Chondrocyte (in vitro differentiated cells): ENCODE results near the gene DGKB. TPM values are rescaled to one million over a fixed set of nuclear protein-coding genes. Genes with fewer than 3 reads are reported as not detected.

ENCODE experiments used
- DNase-seq: peaks from one replicate; pipeline ENCODE4 v3.0.0; 2021; ENCODE audit warnings: mixed read lengths, low spot score
- H3K27ac Mint-ChIP-seq: one replicate; pipeline ENCODE4 v1.8.0; 2021; ENCODE audit warnings: mild to moderate bottlenecking, moderate library complexity, mixed read lengths; ENCODE audit not compliant: unreplicated experiment
- H3K27me3 Mint-ChIP-seq: 2 replicates; pipeline ENCODE4 v1.8.0; 2021; ENCODE audit warnings: low read depth, mixed read lengths
- H3K36me3 Mint-ChIP-seq: 2 replicates; pipeline ENCODE4 v1.8.0; 2021; ENCODE audit warnings: low read depth, mixed read lengths
- H3K4me1 Mint-ChIP-seq: 2 replicates; pipeline ENCODE4 v1.8.0; 2021; ENCODE audit warnings: low read depth, mild to moderate bottlenecking, mixed read lengths
- H3K4me3 Mint-ChIP-seq: one replicate; pipeline ENCODE4 v1.8.0; 2021; ENCODE audit warnings: mild to moderate bottlenecking, moderate library complexity, mixed read lengths; ENCODE audit not compliant: unreplicated experiment
- H3K9me3 Mint-ChIP-seq: 2 replicates; pipeline ENCODE4 v1.8.0; 2021; ENCODE audit warnings: low read depth, mixed read lengths
- total RNA-seq: library from RNA; stranded (reverse); gene quantifications from 3 replicates; pipeline ENCODE4 v1.2.1, GENCODE V29; 2021
- TF ChIP-seq, protein P1 (sequence below): fragments of 200-600 bp; sonication (generic); IDR thresholded peaks from 2 replicates; pipeline ENCODE4 v1.5.0; 2021; ENCODE audit warnings: antibody characterized with exemption, mild to moderate bottlenecking, moderate library complexity

The DGKB gene
- total RNA-seq, 1 donor from 2014 or later, result 0.60 TPM

GRCh38 chr7:14734839-14735321, 167.7 kb downstream of the DGKB start:
- H3K27me3 Mint-ChIP-seq, result no peaks in the 10 kb centered on the region
- H3K36me3 Mint-ChIP-seq, result no peaks in the 10 kb centered on the region
- H3K9me3 Mint-ChIP-seq, result no peaks in the 10 kb centered on the region
- no peak overlapping the region for H3K4me3 Mint-ChIP-seq
- H3K27ac Mint-ChIP-seq, result no peak overlapping the region
- no peaks in the 10 kb centered on the region for H3K4me1 Mint-ChIP-seq
- TF ChIP-seq, protein P1, sequence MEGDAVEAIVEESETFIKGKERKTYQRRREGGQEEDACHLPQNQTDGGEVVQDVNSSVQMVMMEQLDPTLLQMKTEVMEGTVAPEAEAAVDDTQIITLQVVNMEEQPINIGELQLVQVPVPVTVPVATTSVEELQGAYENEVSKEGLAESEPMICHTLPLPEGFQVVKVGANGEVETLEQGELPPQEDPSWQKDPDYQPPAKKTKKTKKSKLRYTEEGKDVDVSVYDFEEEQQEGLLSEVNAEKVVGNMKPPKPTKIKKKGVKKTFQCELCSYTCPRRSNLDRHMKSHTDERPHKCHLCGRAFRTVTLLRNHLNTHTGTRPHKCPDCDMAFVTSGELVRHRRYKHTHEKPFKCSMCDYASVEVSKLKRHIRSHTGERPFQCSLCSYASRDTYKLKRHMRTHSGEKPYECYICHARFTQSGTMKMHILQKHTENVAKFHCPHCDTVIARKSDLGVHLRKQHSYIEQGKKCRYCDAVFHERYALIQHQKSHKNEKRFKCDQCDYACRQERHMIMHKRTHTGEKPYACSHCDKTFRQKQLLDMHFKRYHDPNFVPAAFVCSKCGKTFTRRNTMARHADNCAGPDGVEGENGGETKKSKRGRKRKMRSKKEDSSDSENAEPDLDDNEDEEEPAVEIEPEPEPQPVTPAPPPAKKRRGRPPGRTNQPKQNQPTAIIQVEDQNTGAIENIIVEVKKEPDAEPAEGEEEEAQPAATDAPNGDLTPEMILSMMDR, result peak; percentile 60
- DNase-seq, result no peak

DNA sequence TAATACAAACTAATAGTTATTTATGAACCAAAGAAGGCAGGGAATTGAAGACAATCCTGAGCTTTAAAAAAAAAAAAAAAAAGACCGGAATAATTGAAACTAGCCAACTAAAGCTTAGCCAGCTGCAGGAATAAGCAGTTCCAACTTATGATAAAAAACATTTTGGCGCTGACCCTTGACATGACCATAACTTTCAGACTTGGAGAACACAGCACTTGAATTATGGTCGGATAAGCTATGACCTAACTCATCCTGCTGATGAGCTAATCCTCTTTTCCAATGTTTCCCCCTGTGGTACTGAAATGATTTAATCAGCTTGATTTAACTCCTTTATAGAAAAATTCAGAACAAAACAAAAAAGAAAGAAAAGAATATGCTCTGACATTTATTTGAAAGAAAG, 181.8 kb downstream of the DGKB start:
- Mint-ChIP-seq H3K9me3 (no peaks in the 10 kb centered on the region), H3K36me3 (no peaks in the 10 kb centered on the region), H3K4me1 (peaks cover 2% of the 10 kb centered on the region), H3K27me3 (no peaks in the 10 kb centered on the region), H3K4me3 (no peak overlapping the region), H3K27ac (no peak overlapping the region)
- no peak for DNase-seq
- TF ChIP-seq, protein P1, result no peak

DNA sequence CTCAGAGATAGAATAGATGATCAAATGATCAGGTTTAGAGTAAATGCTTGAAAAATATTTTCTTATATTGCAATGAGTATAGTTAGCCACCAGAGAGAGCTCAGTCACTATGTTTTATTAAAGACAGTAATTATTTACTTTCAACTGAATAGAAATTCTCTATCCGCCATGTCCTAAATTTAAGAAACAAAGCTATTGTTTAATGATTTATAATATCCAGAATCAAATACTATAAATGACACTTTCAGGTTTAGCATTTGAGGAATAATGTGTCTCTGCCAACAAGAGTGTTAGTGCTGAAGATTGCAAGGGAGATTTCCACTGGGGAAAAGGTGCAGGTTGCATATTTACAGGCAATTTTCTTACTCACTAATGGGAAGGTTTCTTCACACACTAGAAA, 184.7 kb downstream of the DGKB start:
- H3K36me3 Mint-ChIP-seq, result no peaks in the 10 kb centered on the region
- H3K4me3 Mint-ChIP-seq, result no peak overlapping the region
- no peaks in the 10 kb centered on the region for H3K9me3 Mint-ChIP-seq
- peaks cover 6% of the 10 kb centered on the region for H3K4me1 Mint-ChIP-seq
- DNase-seq, result no peak
- no peak overlapping the region for H3K27ac Mint-ChIP-seq
- H3K27me3 Mint-ChIP-seq, result no peaks in the 10 kb centered on the region
- TF ChIP-seq, protein P1, result peak; percentile 95

DNA sequence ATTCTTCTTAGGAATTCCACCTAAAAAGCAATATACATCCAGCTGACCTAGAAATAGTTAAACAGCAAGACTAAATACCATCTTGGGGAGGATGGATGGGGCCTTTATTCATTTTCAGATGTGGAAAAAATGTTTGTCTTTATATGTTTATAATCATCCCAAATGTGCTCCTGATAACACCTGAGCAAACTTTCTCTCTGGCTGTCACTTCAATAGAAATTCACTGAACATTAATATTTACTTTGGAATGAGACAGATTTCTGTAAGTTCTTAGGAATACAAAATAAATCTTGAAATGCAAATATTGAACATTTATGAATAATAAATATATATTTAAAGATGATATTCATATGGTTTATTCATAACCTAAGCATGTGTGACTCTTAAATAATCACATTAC, 185.4 kb downstream of the DGKB start:
- Mint-ChIP-seq H3K27ac (no peak overlapping the region), H3K4me1 (peaks cover 6% of the 10 kb centered on the region), H3K36me3 (no peaks in the 10 kb centered on the region), H3K4me3 (no peak overlapping the region), H3K27me3 (no peaks in the 10 kb centered on the region), H3K9me3 (no peaks in the 10 kb centered on the region)
- no peak for DNase-seq
- TF ChIP-seq, protein P1, result no peak

DNA sequence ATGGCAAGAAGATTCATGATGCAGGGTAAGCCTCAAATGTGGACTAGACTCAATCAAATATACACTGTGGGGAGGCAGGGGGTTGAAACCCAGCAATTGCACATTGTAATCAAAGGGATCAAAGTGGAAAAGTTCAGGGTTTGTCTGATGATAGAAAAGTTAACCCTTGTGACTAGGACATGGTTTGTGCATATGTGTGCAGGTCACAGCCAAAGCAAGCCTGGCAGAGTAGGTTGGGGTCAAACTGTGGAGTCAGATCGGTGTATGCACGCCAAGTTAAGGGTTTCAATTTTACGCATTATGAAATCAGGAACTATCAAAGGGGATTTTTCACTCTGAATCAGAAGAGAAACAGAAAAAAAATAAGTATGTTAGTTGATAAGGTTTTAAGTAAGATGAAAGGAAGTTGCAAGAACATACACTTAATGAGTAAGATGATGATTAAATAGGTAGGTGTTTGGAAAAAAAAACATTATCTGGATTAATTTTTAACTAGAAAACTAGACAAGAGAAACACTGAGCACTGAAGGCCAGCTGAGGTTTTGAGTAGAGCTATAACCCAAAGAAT, 188.3 kb downstream of the DGKB start:
- no peak for DNase-seq
- Mint-ChIP-seq H3K27ac (no peak overlapping the region), H3K4me3 (no peak overlapping the region), H3K27me3 (no peaks in the 10 kb centered on the region), H3K36me3 (no peaks in the 10 kb centered on the region), H3K4me1 (peaks cover 6% of the 10 kb centered on the region), H3K9me3 (no peaks in the 10 kb centered on the region)
- TF ChIP-seq, protein P1, result no peak
